GM18861 (cell line): ENCODE measurements around the gene PTPN6.
"Not testable (repeated sequence)": the region's sequence is repeated elsewhere in the genome, so short reads cannot be mapped to it uniquely, and the experiment has no call there.

Source experiments
- ATAC-seq: cut with Tn5 transposase; IDR thresholded peaks from one replicate; pipeline ENCODE4 v1.9.1; 2021; ENCODE audit not compliant: unreplicated experiment

PTPN6 gene

GRCh38 chr12:6950811-6951540 is at the start of gene PTPN6:
Gene PTPN6, plus strand, starts transcription at chr12:6951356. Its CDS starts 157 bp downstream, at chr12:6951513.
- peak; percentile 26 for ATAC-seq

- ATAC-seq = no peak
These were observed 48.7 kb upstream of the PTPN6 start for GRCh38 chr12:6902448-6902847.

DNA sequence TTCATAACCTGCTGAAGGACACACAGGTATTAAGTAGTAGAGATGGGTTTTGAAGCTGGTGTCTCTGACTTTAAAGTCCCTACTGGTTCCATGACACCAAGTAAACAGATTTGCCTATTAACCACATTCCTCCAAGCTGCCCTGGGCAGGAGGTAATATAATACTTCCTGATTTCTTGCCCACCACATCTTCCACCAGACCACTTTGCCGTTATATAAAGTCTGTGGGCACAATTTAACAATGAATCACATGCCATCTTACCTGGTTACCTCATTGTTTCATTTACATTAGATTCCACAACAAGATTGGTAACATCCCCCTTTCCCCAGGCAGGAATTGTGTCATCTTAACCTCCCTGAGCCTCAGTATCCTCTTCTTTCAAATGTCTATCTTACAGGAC is 47.4 kb upstream of the PTPN6 start:
- no peak for ATAC-seq

- peak; percentile 88 for ATAC-seq
These were observed 46.6 kb upstream of the PTPN6 start, which contains the start of gene LRRC23 for GRCh38 chr12:6904280-6905276. Gene LRRC23, plus strand, starts transcription at chr12:6904822. Its CDS starts 812 bp downstream, at chr12:6905634.

DNA sequence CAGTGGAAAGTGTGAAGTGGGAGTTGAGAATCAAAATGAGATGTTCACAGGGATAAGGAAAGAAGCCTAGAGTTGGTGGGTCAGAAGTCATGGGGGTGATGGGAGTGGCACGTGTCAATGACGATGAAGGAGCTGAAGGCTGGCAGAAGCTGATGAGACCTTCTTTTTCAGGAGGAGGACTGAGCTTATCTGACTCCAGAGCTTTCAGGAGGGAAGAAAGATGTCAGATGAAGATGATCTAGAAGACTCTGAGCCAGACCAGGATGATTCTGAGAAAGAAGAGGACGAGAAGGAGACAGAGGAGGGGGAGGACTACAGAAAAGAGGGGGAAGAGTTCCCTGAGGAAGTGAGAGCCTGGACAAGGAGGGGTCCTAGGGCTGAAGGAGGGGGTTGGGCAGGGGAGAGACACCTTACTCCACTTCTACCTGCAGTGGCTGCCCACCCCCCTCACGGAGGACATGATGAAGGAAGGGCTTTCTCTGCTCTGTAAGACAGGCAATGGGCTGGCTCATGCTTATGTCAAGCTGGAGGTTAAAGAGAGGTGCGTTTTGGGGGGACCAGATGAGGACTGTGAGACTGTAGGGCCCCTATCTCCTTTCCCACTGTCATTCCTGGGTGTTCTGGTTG is 45.6 kb upstream of the PTPN6 start:
- ATAC-seq = no peak

DNA sequence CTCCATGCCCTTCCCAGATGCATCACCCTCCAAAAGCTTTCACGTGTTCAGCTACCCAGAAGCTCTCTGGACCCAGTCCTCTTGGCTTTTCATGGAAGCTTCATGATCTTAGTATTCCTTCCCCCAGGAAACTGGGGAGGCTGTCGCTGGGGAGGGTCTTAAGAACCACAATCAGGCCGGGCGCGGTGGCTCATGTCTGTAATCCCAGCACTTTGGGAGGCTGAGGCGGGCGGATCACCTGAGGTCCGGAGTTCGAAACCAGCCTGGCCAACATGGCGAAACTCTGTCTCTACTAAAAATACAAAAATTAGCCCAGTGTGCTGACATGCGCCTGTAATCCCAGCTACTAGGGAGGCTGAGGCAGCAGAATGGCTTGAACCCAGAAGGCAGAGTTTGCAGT is 43.0 kb upstream of the PTPN6 start:
- not testable (repeated sequence) for ATAC-seq

DNA sequence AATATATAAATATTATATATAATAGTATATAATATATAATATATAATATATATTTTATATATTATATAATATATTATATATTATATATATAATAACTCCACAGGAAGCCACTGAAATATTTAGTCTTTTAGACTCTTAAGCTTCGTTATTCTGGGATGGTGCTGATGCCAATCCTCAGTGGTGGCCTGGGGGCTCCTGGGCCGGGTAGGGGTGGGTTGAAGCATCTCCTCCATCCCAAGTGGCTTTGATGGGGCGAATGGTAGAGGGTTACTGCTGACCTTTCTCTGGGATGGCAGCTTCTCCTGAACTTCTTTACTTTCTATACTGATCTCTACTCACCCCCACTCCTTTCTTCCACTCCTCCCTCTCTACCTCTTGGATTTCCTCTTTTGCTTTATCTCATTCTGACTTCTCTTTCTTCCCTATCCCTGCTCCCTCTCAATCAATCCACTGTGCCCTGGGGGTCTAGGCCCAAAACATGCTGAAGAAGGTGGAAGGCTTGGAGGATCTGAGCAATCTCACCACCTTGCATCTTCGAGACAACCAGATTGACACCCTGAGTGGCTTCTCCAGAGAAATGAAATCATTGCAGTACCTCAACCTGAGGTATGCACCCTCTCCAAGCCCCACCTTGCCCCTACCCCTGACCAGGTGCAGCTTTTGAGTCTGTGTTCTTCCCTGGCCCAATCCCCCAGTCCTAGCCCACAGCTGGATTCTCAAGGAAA is 41.6 kb upstream of the PTPN6 start:
- ATAC-seq = no peak

- no peak for ATAC-seq
These were observed 38.8 kb upstream of the PTPN6 start for GRCh38 chr12:6912164-6912935.

GRCh38 chr12:6914246-6914946 is 36.8 kb upstream of the PTPN6 start, which contains the start of gene ENO2:
Gene ENO2, plus strand, starts transcription at chr12:6914580. Its CDS starts 1,253 bp downstream, at chr12:6915833.
- peak; percentile 46 for ATAC-seq

GRCh38 chr12:6914947-6915788 is 36.0 kb upstream of the PTPN6 start:
- no peak for ATAC-seq

DNA sequence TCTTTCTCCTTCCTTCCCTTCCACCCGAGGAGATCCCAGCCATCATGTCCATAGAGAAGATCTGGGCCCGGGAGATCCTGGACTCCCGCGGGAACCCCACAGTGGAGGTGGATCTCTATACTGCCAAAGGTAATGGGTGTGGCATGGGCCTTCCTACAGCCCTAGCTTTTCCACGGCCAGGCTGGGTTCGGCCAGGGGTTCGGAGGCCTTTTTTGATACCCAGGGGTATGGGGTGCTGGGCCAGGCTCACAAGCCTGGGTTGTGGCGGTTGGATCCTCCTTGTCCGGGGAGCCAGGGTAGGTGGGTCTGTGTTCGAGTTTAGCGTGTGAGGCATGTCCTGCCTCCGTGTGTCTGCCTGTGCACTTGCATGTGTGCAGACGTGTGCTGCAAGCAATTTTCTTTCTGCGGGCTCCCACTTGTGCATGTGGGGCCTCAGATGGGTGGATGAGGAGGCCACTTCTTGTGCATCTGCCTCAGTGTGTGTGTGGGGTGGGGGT is 35.3 kb upstream of the PTPN6 start:
- ATAC-seq = no peak

DNA sequence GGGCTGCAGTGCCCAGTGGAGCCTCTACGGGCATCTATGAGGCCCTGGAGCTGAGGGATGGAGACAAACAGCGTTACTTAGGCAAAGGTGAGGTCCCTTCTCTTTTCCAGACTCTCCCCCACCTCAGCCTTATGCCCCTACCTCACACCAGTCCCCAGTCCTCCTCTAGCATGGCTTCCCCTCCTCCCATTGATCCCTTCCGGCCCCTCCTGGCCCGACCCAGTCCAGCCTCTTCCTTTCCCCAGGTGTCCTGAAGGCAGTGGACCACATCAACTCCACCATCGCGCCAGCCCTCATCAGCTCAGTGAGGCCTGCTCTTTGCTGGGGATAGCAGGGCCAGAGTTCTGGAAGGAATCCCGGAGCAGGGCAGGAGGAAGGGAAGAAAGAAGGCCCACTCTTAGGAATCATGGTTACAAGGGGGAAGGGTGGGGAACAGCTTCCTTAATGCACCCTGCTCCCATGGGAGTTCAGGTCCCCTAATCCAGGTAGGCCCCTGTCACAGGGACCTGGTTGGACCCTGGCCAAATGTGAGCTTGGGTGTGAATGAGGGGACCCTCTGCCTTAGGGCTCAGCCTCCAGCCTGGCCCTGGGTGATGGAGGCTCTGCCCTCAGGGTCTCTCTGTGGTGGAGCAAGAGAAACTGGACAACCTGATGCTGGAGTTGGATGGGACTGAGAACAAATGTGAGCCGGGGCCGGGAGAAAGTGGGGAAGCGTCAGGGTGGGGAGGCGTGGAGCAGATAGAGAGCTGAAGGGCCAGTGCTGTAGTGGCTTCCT is 34.5 kb upstream of the PTPN6 start:
- ATAC-seq = no peak

GRCh38 chr12:6917491-6918231 is 33.5 kb upstream of the PTPN6 start:
- no peak for ATAC-seq

- no peak for ATAC-seq
These were observed 31.6 kb upstream of the PTPN6 start for GRCh38 chr12:6919588-6919987.

- ATAC-seq = no peak
These were observed 29.6 kb upstream of the PTPN6 start for GRCh38 chr12:6921539-6921938.
